Measurements from ENCODE around the gene NDRG2. TPM values are rescaled to one million over a fixed set of nuclear protein-coding genes. Genes with fewer than 3 reads are reported as not detected.

Gene NDRG2
- total RNA-seq, 1 donor from 2014 or later: 11.8 TPM

- Histone ChIP-seq H4K20me1 (ENCODE audit: insufficient read depth, low read length) (peaks cover 5% of the 10 kb centered on the region), H3K79me2 (ENCODE audit: insufficient read depth, low read length) (no peaks in the 10 kb centered on the region), H3K4me2 (ENCODE audit: low read length) (peak within 1 kb of the TSS; percentile 29), H3K4me3 (ENCODE audit: insufficient read depth, low read depth, low read length) (no peak within 1 kb of the TSS), H2AFZ (ENCODE audit: low read depth, low read length) (peak within 1 kb of the TSS; percentile 39), H3K27me3 (ENCODE audit: insufficient read depth, low read length) (no peaks in the 10 kb centered on the region), H3K36me3 (ENCODE audit: insufficient read depth, low read length) (peaks cover 24% of the 10 kb centered on the region), H3K4me1 (ENCODE audit: insufficient read depth, low read length) (peaks cover 7% of the 10 kb centered on the region), H3K27ac (ENCODE audit: low read depth, low read length) (no peak within 1 kb of the TSS), H3K9me3 (ENCODE audit: insufficient read depth, low read depth, low read length) (no peaks in the 10 kb centered on the region), H3K9ac (ENCODE audit: low read length) (no peak within 1 kb of the TSS)
- peak; percentile 60 for DNase-seq (ENCODE audit: low read depth)
- peaks cover 13% of the 10 kb centered on the region for H3K36me3 Mint-ChIP-seq (ENCODE audit: low read depth, unreplicated experiment)
- TF ChIP-seq EZH2 (IDR thresholded peaks at IDR 0.05; ENCODE audit: insufficient read depth, low read length): no peak
- no peak for TF ChIP-seq CTCF (IDR thresholded peaks at IDR 0.05; ENCODE audit: insufficient read depth, low read depth, low read length)
- H3K27me3 Mint-ChIP-seq (ENCODE audit: low read depth, unreplicated experiment): no peaks in the 10 kb centered on the region
- peak within 1 kb of the TSS; percentile 6 for H3K4me3 Mint-ChIP-seq (ENCODE audit: unreplicated experiment)
- FAIRE-seq: no peak
- peaks cover 14% of the 10 kb centered on the region for H3K4me1 Mint-ChIP-seq (ENCODE audit: low read depth, unreplicated experiment)
- H3K27ac Mint-ChIP-seq (ENCODE audit: unreplicated experiment): no peak within 1 kb of the TSS
- H3K9me3 Mint-ChIP-seq (ENCODE audit: unreplicated experiment): no peaks in the 10 kb centered on the region
Measured at GRCh38 chr14:20998674-20999366, 26.0 kb downstream of the NDRG2 start, which contains the start of gene SLC39A2. TSS of gene SLC39A2 (plus strand) at chr14:20999293. CDS start at chr14:20999447, 154 bp downstream.

- Mint-ChIP-seq H3K9me3 (ENCODE audit: unreplicated experiment) (no peaks in the 10 kb centered on the region), H3K4me3 (ENCODE audit: unreplicated experiment) (peak overlapping the region; percentile 6), H3K36me3 (ENCODE audit: low read depth, unreplicated experiment) (peaks cover 13% of the 10 kb centered on the region), H3K4me1 (ENCODE audit: low read depth, unreplicated experiment) (peaks cover 14% of the 10 kb centered on the region), H3K27me3 (ENCODE audit: low read depth, unreplicated experiment) (no peaks in the 10 kb centered on the region), H3K27ac (ENCODE audit: unreplicated experiment) (no peak overlapping the region)
- Histone ChIP-seq H3K9ac (ENCODE audit: low read length) (no peak overlapping the region), H3K4me1 (ENCODE audit: insufficient read depth, low read length) (peaks cover 7% of the 10 kb centered on the region), H3K79me2 (ENCODE audit: insufficient read depth, low read length) (no peaks in the 10 kb centered on the region), H3K4me2 (ENCODE audit: low read length) (no peak overlapping the region), H2AFZ (ENCODE audit: low read depth, low read length) (no peak overlapping the region), H3K27me3 (ENCODE audit: insufficient read depth, low read length) (no peaks in the 10 kb centered on the region), H4K20me1 (ENCODE audit: insufficient read depth, low read length) (peaks cover 5% of the 10 kb centered on the region), H3K9me3 (ENCODE audit: insufficient read depth, low read depth, low read length) (no peaks in the 10 kb centered on the region), H3K36me3 (ENCODE audit: insufficient read depth, low read length) (peaks cover 27% of the 10 kb centered on the region), H3K27ac (ENCODE audit: low read depth, low read length) (no peak overlapping the region), H3K4me3 (ENCODE audit: insufficient read depth, low read depth, low read length) (no peak overlapping the region)
- DNase-seq (ENCODE audit: low read depth) (no peak), FAIRE-seq (no peak)
- TF ChIP-seq CTCF (IDR thresholded peaks at IDR 0.05; ENCODE audit: insufficient read depth, low read depth, low read length) (no peak), EZH2 (IDR thresholded peaks at IDR 0.05; ENCODE audit: insufficient read depth, low read length) (no peak)
Measured at GRCh38 chr14:20998139-20998538, 26.7 kb downstream of the NDRG2 start.

GRCh38 chr14:20997564-20997963, 27.3 kb downstream of the NDRG2 start:
- H3K9ac ChIP-seq (ENCODE audit: low read length): no peak overlapping the region
- H3K27ac Mint-ChIP-seq (ENCODE audit: unreplicated experiment): no peak overlapping the region
- no peak overlapping the region for H3K4me2 ChIP-seq (ENCODE audit: low read length)

More at GRCh38 chr14:20997564-20997963, 27.3 kb downstream of the NDRG2 start:
- H3K36me3 ChIP-seq (ENCODE audit: insufficient read depth, low read length): peaks cover 33% of the 10 kb centered on the region
- no peaks in the 10 kb centered on the region for H3K9me3 ChIP-seq (ENCODE audit: insufficient read depth, low read depth, low read length)
- H3K79me2 ChIP-seq (ENCODE audit: insufficient read depth, low read length): no peaks in the 10 kb centered on the region
- no peak overlapping the region for H3K27ac ChIP-seq (ENCODE audit: low read depth, low read length)
- peaks cover 7% of the 10 kb centered on the region for H3K4me1 ChIP-seq (ENCODE audit: insufficient read depth, low read length)
- peaks cover 14% of the 10 kb centered on the region for H3K4me1 Mint-ChIP-seq (ENCODE audit: low read depth, unreplicated experiment)
- no peaks in the 10 kb centered on the region for H3K9me3 Mint-ChIP-seq (ENCODE audit: unreplicated experiment)
- no peak for FAIRE-seq
- no peak overlapping the region for H3K4me3 ChIP-seq (ENCODE audit: insufficient read depth, low read depth, low read length)
- no peak for DNase-seq (ENCODE audit: low read depth)
- no peak for TF ChIP-seq CTCF (IDR thresholded peaks at IDR 0.05; ENCODE audit: insufficient read depth, low read depth, low read length)
- no peak for TF ChIP-seq EZH2 (IDR thresholded peaks at IDR 0.05; ENCODE audit: insufficient read depth, low read length)
- no peaks in the 10 kb centered on the region for H3K27me3 Mint-ChIP-seq (ENCODE audit: low read depth, unreplicated experiment)
- peaks cover 15% of the 10 kb centered on the region for H3K36me3 Mint-ChIP-seq (ENCODE audit: low read depth, unreplicated experiment)
- no peak overlapping the region for H2AFZ ChIP-seq (ENCODE audit: low read depth, low read length)
- no peak overlapping the region for H3K4me3 Mint-ChIP-seq (ENCODE audit: unreplicated experiment)
- H3K27me3 ChIP-seq (ENCODE audit: insufficient read depth, low read length): no peaks in the 10 kb centered on the region
- peaks cover 5% of the 10 kb centered on the region for H4K20me1 ChIP-seq (ENCODE audit: insufficient read depth, low read length)
